ENCODE results near the gene PNPLA5.

The PNPLA5 gene

GRCh38 chr22:43830931-43831560, 60.8 kb downstream of the PNPLA5 start:
- Histone ChIP-seq H2AFZ (ENCODE audit: low read depth, low read length, severe bottlenecking) (no peak overlapping the region), H3K27ac (ENCODE audit: low read depth, low read length) (no peak overlapping the region), H3K9ac (ENCODE audit: low read length) (no peak overlapping the region)

GRCh38 chr22:43829904-43830851, 61.6 kb downstream of the PNPLA5 start:
- Histone ChIP-seq H3K9ac (ENCODE audit: low read length) (no peak overlapping the region), H4K20me1 (ENCODE audit: low read depth, low read length) (no peaks in the 10 kb centered on the region), H3K79me2 (ENCODE audit: insufficient read depth, low read length) (no peaks in the 10 kb centered on the region), H3K36me3 (ENCODE audit: low read length) (no peaks in the 10 kb centered on the region), H3K27ac (ENCODE audit: low read depth, low read length) (no peak overlapping the region), H3K27me3 (ENCODE audit: low read length) (no peaks in the 10 kb centered on the region), H3K9me2 (replicated peaks; ENCODE audit: insufficient read depth, low read length) (no peaks in the 10 kb centered on the region), H3F3A (ENCODE audit: insufficient read depth) (no peaks in the 10 kb centered on the region), H3K4me2 (ENCODE audit: low read depth, low read length, poor library complexity, severe bottlenecking) (no peak overlapping the region), H2AFZ (ENCODE audit: low read depth, low read length, severe bottlenecking) (no peak overlapping the region), H3K9me3 (ENCODE audit: insufficient read depth, low read length) (no peaks in the 10 kb centered on the region), H3K4me3 (ENCODE audit: insufficient read depth, low read length, poor library complexity, severe bottlenecking) (no peak overlapping the region)
- TF ChIP-seq EZH2phosphoT487 (conservative IDR thresholded peaks at IDR 0.05; ENCODE audit: low read length) (no peak), CTCF (IDR thresholded peaks at IDR 0.05; ENCODE audit: insufficient read depth, low read length, poor library complexity, severe bottlenecking) (no peak)

More at GRCh38 chr22:43830931-43831560, 60.8 kb downstream of the PNPLA5 start:
- Histone ChIP-seq H4K20me1 (ENCODE audit: low read depth, low read length) (no peaks in the 10 kb centered on the region), H3K9me2 (replicated peaks; ENCODE audit: insufficient read depth, low read length) (no peaks in the 10 kb centered on the region), H3K79me2 (ENCODE audit: insufficient read depth, low read length) (no peaks in the 10 kb centered on the region), H3K9me3 (ENCODE audit: insufficient read depth, low read length) (no peaks in the 10 kb centered on the region), H3K4me3 (ENCODE audit: insufficient read depth, low read length, poor library complexity, severe bottlenecking) (no peak overlapping the region), H3K36me3 (ENCODE audit: low read length) (no peaks in the 10 kb centered on the region), H3K27me3 (ENCODE audit: low read length) (no peaks in the 10 kb centered on the region), H3F3A (ENCODE audit: insufficient read depth) (no peaks in the 10 kb centered on the region), H3K4me2 (ENCODE audit: low read depth, low read length, poor library complexity, severe bottlenecking) (no peak overlapping the region)
- no peak for TF ChIP-seq CTCF (IDR thresholded peaks at IDR 0.05; ENCODE audit: insufficient read depth, low read length, poor library complexity, severe bottlenecking)
- no peak for TF ChIP-seq EZH2phosphoT487 (conservative IDR thresholded peaks at IDR 0.05; ENCODE audit: low read length)
